Epithelial cell of prostate (primary cell): Measurements from ENCODE around the gene HNRNPK.

ENCODE experiments used
- DNase-seq: peaks from one replicate; pipeline ENCODE4 v3.0.0-alpha.2; 2011; ENCODE audit warnings: low read depth, low spot score
- H3K27ac ChIP-seq: fragments of 450-650 bp; 2 replicates; pipeline ENCODE4 v1.5.1; 2017; ENCODE audit warnings: mild to moderate bottlenecking

HNRNPK gene

GRCh38 chr9:83936523-83936922, 43.5 kb downstream of the HNRNPK start:
- H3K27ac ChIP-seq: no peak overlapping the region
- no peak for DNase-seq

DNA sequence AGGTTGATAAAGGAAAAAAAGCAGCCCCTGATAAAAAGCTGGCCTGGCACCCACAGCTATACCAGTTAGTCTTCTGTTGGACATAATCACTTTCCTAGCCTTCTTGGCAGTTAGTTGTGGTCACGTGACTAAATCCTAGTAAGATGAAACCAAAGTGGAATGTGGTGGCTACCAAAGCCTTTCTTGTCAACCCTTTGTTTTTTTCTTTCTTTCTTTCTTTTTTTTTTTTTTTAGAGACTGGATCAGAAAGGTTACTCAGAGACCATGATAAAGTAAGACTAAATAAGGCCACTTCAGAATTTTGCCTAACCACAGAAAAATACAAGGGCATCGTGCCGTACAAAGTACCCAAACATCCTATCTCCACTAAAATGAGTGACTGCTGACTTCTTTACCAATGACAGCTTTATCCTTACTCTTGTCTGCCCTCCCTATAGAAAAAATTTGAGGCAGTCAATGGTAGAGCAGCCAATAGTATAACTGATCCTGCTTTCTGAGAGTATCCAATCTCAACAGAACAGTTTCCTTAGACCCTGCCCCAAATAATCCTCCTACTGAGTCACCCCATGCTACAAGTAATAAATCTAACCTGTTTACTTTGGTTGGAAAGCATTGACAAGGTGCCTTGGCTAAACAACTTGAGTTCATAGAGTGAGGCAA, 44.6 kb downstream of the HNRNPK start:
- peak; percentile 24 for DNase-seq

GRCh38 chr9:83934569-83935275, 45.3 kb downstream of the HNRNPK start:
- H3K27ac ChIP-seq: peak overlapping the region; percentile 88

More for the DNA sequence above, 44.6 kb downstream of the HNRNPK start:
- peak overlapping the region; percentile 88 for H3K27ac ChIP-seq

GRCh38 chr9:83933790-83934189, 46.2 kb downstream of the HNRNPK start:
- H3K27ac ChIP-seq: peak overlapping the region; percentile 88

More at GRCh38 chr9:83934569-83935275, 45.3 kb downstream of the HNRNPK start:
- DNase-seq: peak; percentile 82

DNA sequence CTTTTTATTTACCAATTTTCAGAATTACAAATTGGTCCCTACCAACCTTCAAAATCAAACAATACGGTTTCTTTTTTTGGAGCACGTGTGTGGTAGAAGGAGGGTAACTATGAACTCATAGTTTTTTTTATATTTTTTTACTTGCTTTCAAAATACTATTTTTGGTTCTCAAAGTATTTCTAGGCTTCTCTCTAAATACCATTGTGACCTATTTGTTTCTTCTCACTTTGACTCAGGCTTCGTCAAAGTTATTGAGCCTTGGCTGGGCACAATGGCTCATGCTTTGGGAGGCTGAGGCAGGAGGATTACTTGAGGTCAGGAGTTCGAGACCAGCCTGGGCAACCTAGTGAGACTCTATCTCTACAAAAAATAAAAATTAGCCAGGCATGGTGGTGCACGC, 47.2 kb downstream of the HNRNPK start:
- H3K27ac ChIP-seq: no peak overlapping the region
- DNase-seq: no peak

More at GRCh38 chr9:83933790-83934189, 46.2 kb downstream of the HNRNPK start:
- DNase-seq: no peak

GRCh38 chr9:83932011-83932410, 48.0 kb downstream of the HNRNPK start:
- H3K27ac ChIP-seq: peak overlapping the region; percentile 43
- no peak for DNase-seq

GRCh38 chr9:83930881-83931280, 49.1 kb downstream of the HNRNPK start:
- no peak for DNase-seq
- H3K27ac ChIP-seq: peak overlapping the region; percentile 43

GRCh38 chr9:83927591-83927990, 52.4 kb downstream of the HNRNPK start:
- no peak overlapping the region for H3K27ac ChIP-seq
- DNase-seq: no peak

GRCh38 chr9:83920927-83921707, 58.9 kb downstream of the HNRNPK start, which contains the start of gene KIF27:
Gene KIF27 (minus strand): TSS chr9:83921432. CDS start chr9:83915591, 5,841 bp downstream.
- DNase-seq: peak; percentile 76
- peak within 1 kb of the TSS; percentile 92 for H3K27ac ChIP-seq

DNA sequence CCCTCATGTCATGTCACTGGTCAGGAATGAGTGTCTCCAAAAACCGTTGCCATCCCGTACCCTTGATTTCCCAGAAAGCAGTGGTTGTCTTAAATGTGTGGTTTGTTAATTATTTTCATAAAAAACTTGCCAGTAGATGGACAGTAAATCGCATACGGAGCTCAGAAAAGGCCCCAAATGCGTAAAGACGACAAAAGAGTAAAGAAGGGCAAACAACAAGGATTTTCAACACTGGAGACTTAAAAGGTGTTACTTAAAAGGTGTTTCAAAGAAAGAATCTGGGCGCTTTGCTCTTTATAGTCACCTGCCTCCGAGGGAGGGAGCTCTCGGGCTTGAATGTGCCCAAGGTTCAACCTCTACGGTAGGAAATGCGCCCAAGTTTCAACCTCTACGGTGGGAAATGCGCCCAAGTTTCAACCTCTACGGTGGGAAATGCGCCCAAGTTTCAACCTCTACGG, 59.5 kb downstream of the HNRNPK start:
- H3K27ac ChIP-seq: peak overlapping the region; percentile 92
- DNase-seq: no peak

GRCh38 chr9:83919111-83919510, 60.9 kb downstream of the HNRNPK start:
- no peak for DNase-seq

More at GRCh38 chr9:83919111-83919510, 60.9 kb downstream of the HNRNPK start:
- H3K27ac ChIP-seq: no peak overlapping the region
